ENCODE data around the gene PAK6.

- no peak for TF ChIP-seq CTCF (conservative IDR thresholded peaks at IDR 0.05; ENCODE audit: low read length)
- TF ChIP-seq EZH2phosphoT487 (IDR thresholded peaks at IDR 0.05; ENCODE audit: borderline replicate concordance), result no peak
These were observed 46.3 kb downstream of the PAK6 start for GRCh38 chr15:40285151-40285550.

Measured in Loucy (cell line).